Pancreas (tissue), 10 donors: ENCODE results near the gene VWDE. TPM values are rescaled to one million over a fixed set of nuclear protein-coding genes. Genes with fewer than 3 reads are reported as not detected.

Experiments
- ATAC-seq, 4 donors: fragments of 200-7000 bp; cut with Tn5 transposase; one replicate each; pipeline versions ENCODE4 v1.8.0 to v1.9.1; 2020; ENCODE audit warnings: mild to moderate bottlenecking in 4 of 4, moderate library complexity in 4 of 4
- DNase-seq, 6 donors: peaks; one replicate each; pipeline ENCODE4 v3.0.0-alpha.2; 2020
- FAIRE-seq: peaks from 2 replicates; lab custom pipeline; 2012; peaks lifted over from hg19 to GRCh38; lab: Jason Lieb, UNC
- H3K27ac ChIP-seq, 4 donors: fragments of 200-600 bp; sonication (generic); 1 replicate in 3 of 4; 2 replicates in 1 of 4; pipeline versions ENCODE4 v1.5.0 to v1.8.0; 2020
- H3K27me3 ChIP-seq, 4 donors: fragments of 200-600 bp; one replicate each; pipeline ENCODE4 v1.8.0; 2021
- H3K36me3 ChIP-seq, 3 donors: fragments of 200-600 bp; sonication (generic) in 1 of 3; one replicate each; pipeline versions ENCODE4 v1.5.0 to v1.8.0; 2020 to 2021
- H3K4me1 ChIP-seq, 3 donors: fragments of 200-600 bp; one replicate each; pipeline ENCODE4 v1.8.0; 2021
- H3K4me3 ChIP-seq, 4 donors: fragments of 200-600 bp; sonication (generic) in 2 of 4; one replicate each; pipeline versions ENCODE4 v1.5.0 to v1.8.0; 2020 to 2021
- H3K9me3 ChIP-seq, 4 donors: fragments of 200-600 bp; one replicate each; pipeline ENCODE4 v1.8.0; 2021
- CTCF ChIP-seq, 4 donors: fragments of 200-600 bp; sonication (generic) in 3 of 4; IDR thresholded peaks; one replicate each; pipeline versions ENCODE4 v1.5.0 to v1.8.0; 2021; ENCODE audit warnings: antibody characterized with exemption in 4 of 4
- WGBS, 2 donors: extraction: QIAGEN DNeasy Blood & Tissue Kit; methylation state at CpG; one replicate each; pipeline ENCODE4 v1.1.7; 2013; 5-methylcytosine and 5-hydroxymethylcytosine counted together
- intact Hi-C, 3 donors: fragments of 100-400 bp; cut with DNase I; formaldehyde crosslinking; loops; one replicate each; pipeline versions ENCODE4 v1.11.1 to v1.14.2; 2022
- polyA plus RNA-seq, 2 donors: library from polyadenylated mRNA; stranded (reverse); fragments of 200-250 nt; gene quantifications; one replicate each; pipeline ENCODE4 v1.2.3, GENCODE V29; 2013
- total RNA-seq, 6 donors: library from RNA; stranded (reverse); fragmentation: NEBNext Ultra II Directional in 4 of 6; extraction: Animal tissue kit (Norgen Biotek cat#: 25700) in 4 of 6; gene quantifications; one replicate each; pipeline versions ENCODE4 v1.2.1 to v1.2.4, GENCODE V29; 2021 to 2023
- donor health status: healthy with polysubstance abuse.
- donor health status: DM: no; HTN: no; CAD: no; lungs with moderate emphysema.
- donor health status: DM: no; HTN: no; CAD: no.
- donor health status: control.
- donor health status: control.
- donor health status: Bipolar disorder and iron deficiency.
- donor health status: DM: yes; HTN: yes; CAD: no.
- donor health status: DM: no; HTN: no; CAD: no.
- donor health status: DM: no; HTN: no; CAD: no.
- donor health status: DM: yes; HTN: yes; CAD: no.

The VWDE gene
- total and polyA plus RNA-seq, 8 donors, result 0.37 to 7.9 (median 1.2) TPM

GRCh38 chr7:12350971-12351370, 52.7 kb downstream of the VWDE start:
- Histone ChIP-seq H3K9me3 (no peaks in the 10 kb centered on the region), H3K4me3 (no peak overlapping the region), H3K4me1 (no peaks in the 10 kb centered on the region), H3K36me3 (no peaks in the 10 kb centered on the region), H3K27ac (no peak overlapping the region), H3K27me3 (no peaks in the 10 kb centered on the region)
- DNase-seq, result no peak
- ATAC-seq, result no peak
- no peak for TF ChIP-seq CTCF (IDR thresholded peaks at IDR 0.05)
- no peak for FAIRE-seq
- WGBS, 2 donors, result 85 to 88% methylated on average over 3 of the region's 3 CpGs
- intact Hi-C loops, result no loop called here

- intact Hi-C loops, result no loop called here
- no peak for FAIRE-seq
- ATAC-seq, result no peak
- Histone ChIP-seq H3K27ac (no peak overlapping the region), H3K4me3 (no peak overlapping the region), H3K4me1 (no peaks in the 10 kb centered on the region), H3K27me3 (no peaks in the 10 kb centered on the region), H3K36me3 (no peaks in the 10 kb centered on the region), H3K9me3 (no peaks in the 10 kb centered on the region)
- 82 to 97% methylated on average over 2 of the region's 2 CpGs for WGBS, 2 donors
- no peak for TF ChIP-seq CTCF (IDR thresholded peaks at IDR 0.05)
- DNase-seq, result no peak
Observed at GRCh38 chr7:12337095-12337494, 66.6 kb downstream of the VWDE start.

- TF ChIP-seq CTCF (IDR thresholded peaks at IDR 0.05), result no peak
- ATAC-seq (no peak), DNase-seq (no peak), FAIRE-seq (no peak)
- no peaks in the 10 kb centered on the region for H3K9me3 ChIP-seq
- no peaks in the 10 kb centered on the region for H3K36me3 ChIP-seq
- H3K4me1 ChIP-seq, result no peaks in the 10 kb centered on the region
- no peak overlapping the region for H3K27ac ChIP-seq
- intact Hi-C loops, result loop anchor here in 2 of 3 donors (10.0 kb wide), 2 partner anchors 254 to 904 kb away; no protein-coding TSS in a partner anchor
- 77 to 78% methylated on average over 6 of the region's 6 CpGs for WGBS, 2 donors
- no peak overlapping the region for H3K4me3 ChIP-seq
- no peaks in the 10 kb centered on the region for H3K27me3 ChIP-seq
Observed at GRCh38 chr7:12328888-12329770, 74.5 kb downstream of the VWDE start.

GRCh38 chr7:12327922-12328321, 75.7 kb downstream of the VWDE start:
- DNase-seq, result no peak
- no peaks in the 10 kb centered on the region for H3K36me3 ChIP-seq
- WGBS, 2 donors, result 38 to 42% methylated on average over 3 of the region's 3 CpGs
- TF ChIP-seq CTCF (IDR thresholded peaks at IDR 0.05), result no peak
- H3K27me3 ChIP-seq, result no peaks in the 10 kb centered on the region
- no peaks in the 10 kb centered on the region for H3K4me1 ChIP-seq
- no peak overlapping the region for H3K27ac ChIP-seq
- no peak for FAIRE-seq
- H3K9me3 ChIP-seq, result no peaks in the 10 kb centered on the region
- no peak for ATAC-seq
- H3K4me3 ChIP-seq, result no peak overlapping the region
- intact Hi-C loops, result loop anchor here in 2 of 3 donors (10.0 kb wide), 2 partner anchors 253 to 903 kb away; no protein-coding TSS in a partner anchor

- FAIRE-seq (no peak), ATAC-seq (no peak), DNase-seq (no peak)
- H3K4me3 ChIP-seq, result no peak overlapping the region
- no peak overlapping the region for H3K27ac ChIP-seq
- TF ChIP-seq CTCF (IDR thresholded peaks at IDR 0.05), result no peak
- intact Hi-C loops, result loop anchor here in 2 of 3 donors (10.0 kb wide), 2 partner anchors 251 to 901 kb away; no protein-coding TSS in a partner anchor
- no peaks in the 10 kb centered on the region for H3K4me1 ChIP-seq
- no peaks in the 10 kb centered on the region for H3K27me3 ChIP-seq
- H3K36me3 ChIP-seq, result no peaks in the 10 kb centered on the region
- no peaks in the 10 kb centered on the region for H3K9me3 ChIP-seq
Observed at GRCh38 chr7:12325646-12326045, 78.0 kb downstream of the VWDE start.
